ENCODE data around the gene EFEMP1.

EFEMP1 gene
- 0 reads per million in 4 donors for total RNA-seq

- DNase-seq: no peak
These were observed at the start of gene EFEMP1 for GRCh38 chr2:55923091-55923981. EFEMP1 (minus strand) TSS chr2:55923782; CDS start chr2:55922440, 1,342 bp downstream.

- no peak for DNase-seq
These were observed 46.9 kb upstream of the EFEMP1 start for GRCh38 chr2:55970500-55970899.

- no peak for DNase-seq
These were observed 45.4 kb upstream of the EFEMP1 start for GRCh38 chr2:55968941-55969340.

GRCh38 chr2:55966401-55967118 is 43.0 kb upstream of the EFEMP1 start:
- DNase-seq: no peak

- no peak for DNase-seq
These were observed 42.4 kb upstream of the EFEMP1 start for GRCh38 chr2:55965966-55966365.

- DNase-seq: no peak
These were observed 41.7 kb upstream of the EFEMP1 start for GRCh38 chr2:55965276-55965675.

GRCh38 chr2:55962915-55963314 is 39.3 kb upstream of the EFEMP1 start:
- DNase-seq: no peak

GRCh38 chr2:55961318-55961911 is 37.8 kb upstream of the EFEMP1 start:
- DNase-seq: no peak

GRCh38 chr2:55958756-55959155 is 35.2 kb upstream of the EFEMP1 start:
- no peak for DNase-seq

- DNase-seq: no peak
These were observed 33.6 kb upstream of the EFEMP1 start for GRCh38 chr2:55957142-55957541.

- no peak for DNase-seq
These were observed 30.9 kb upstream of the EFEMP1 start for GRCh38 chr2:55954306-55955035.

GRCh38 chr2:55952415-55952814 is 28.8 kb upstream of the EFEMP1 start:
- no peak for DNase-seq

- DNase-seq: no peak
These were observed 28.0 kb upstream of the EFEMP1 start for GRCh38 chr2:55951533-55951932.

GRCh38 chr2:55949613-55950012 is 26.0 kb upstream of the EFEMP1 start:
- DNase-seq: no peak

- no peak for DNase-seq
These were observed 25.6 kb upstream of the EFEMP1 start for GRCh38 chr2:55949211-55949610.

- no peak for DNase-seq
These were observed 24.8 kb upstream of the EFEMP1 start for GRCh38 chr2:55948176-55948923.

- no peak for DNase-seq
These were observed 24.2 kb upstream of the EFEMP1 start for GRCh38 chr2:55947752-55948151.

- DNase-seq: no peak
These were observed 23.2 kb upstream of the EFEMP1 start for GRCh38 chr2:55946793-55947192.

- DNase-seq: no peak
These were observed 19.9 kb upstream of the EFEMP1 start for GRCh38 chr2:55943466-55943865.

- no peak for DNase-seq
These were observed 12.8 kb upstream of the EFEMP1 start for GRCh38 chr2:55936351-55936750.

GRCh38 chr2:55934337-55934736 is 10.8 kb upstream of the EFEMP1 start:
- DNase-seq: no peak

GRCh38 chr2:55932843-55933242 is 9.3 kb upstream of the EFEMP1 start:
- DNase-seq: no peak
